MM.1S (cell line): ENCODE results near the gene CELF4.

ENCODE experiments used
- DNase-seq: peaks from one replicate; pipeline ENCODE4 v3.0.0-alpha.2; 2015
- H2AFZ ChIP-seq: fragments of 300-600 bp; sonication (generic); 2 replicates; pipeline ENCODE4 v1.6.0; 2016; ENCODE audit warnings: antibody characterized with exemption, low read length
- H3F3A ChIP-seq: fragments of 300-600 bp; sonication (generic); 2 replicates; pipeline ENCODE4 v1.6.1; 2016; ENCODE audit warnings: mild to moderate bottlenecking, antibody characterized with exemption, low read length, moderate library complexity, mixed read lengths; ENCODE audit not compliant: insufficient read depth
- H3K27ac ChIP-seq: fragments of 300-600 bp; sonication (generic); 2 replicates; pipeline ENCODE4 v1.5.1; 2016; ENCODE audit warnings: mild to moderate bottlenecking, low read length
- H3K27me3 ChIP-seq: fragments of 300-600 bp; sonication (generic); replicated peaks from 2 replicates; pipeline ENCODE4 v1.6.0; 2016; ENCODE audit warnings: low read length; ENCODE audit not compliant: insufficient read depth
- H3K36me3 ChIP-seq: fragments of 300-600 bp; sonication (generic); replicated peaks from 2 replicates; pipeline ENCODE4 v1.6.1; 2016; ENCODE audit warnings: mild to moderate bottlenecking, low read length, mixed read lengths; ENCODE audit not compliant: insufficient read depth
- H3K4me1 ChIP-seq: fragments of 300-600 bp; sonication (generic); 2 replicates; pipeline ENCODE4 v1.6.1; 2016; ENCODE audit warnings: low read length, mixed read lengths
- H3K4me2 ChIP-seq: fragments of 300-600 bp; sonication (generic); 2 replicates; pipeline ENCODE4 v1.6.0; 2016; ENCODE audit warnings: low read depth, low read length
- H3K4me3 ChIP-seq: fragments of 300-600 bp; sonication (generic); 2 replicates; pipeline ENCODE4 v1.5.1; 2016; ENCODE audit warnings: low read length, mixed read lengths
- H3K79me2 ChIP-seq: fragments of 300-600 bp; sonication (generic); 2 replicates; pipeline ENCODE4 v1.6.1; 2016; ENCODE audit warnings: mixed run types, low read length, mixed read lengths
- H3K9ac ChIP-seq: fragments of 300-600 bp; sonication (generic); 2 replicates; pipeline ENCODE4 v1.6.1; 2016; ENCODE audit warnings: low read length, mixed read lengths
- H3K9me2 ChIP-seq: fragments of 300-600 bp; sonication (generic); replicated peaks from 2 replicates; pipeline ENCODE4 v1.6.1; 2016; ENCODE audit warnings: mild to moderate bottlenecking, low read length, mixed read lengths; ENCODE audit not compliant: insufficient read depth
- H3K9me3 ChIP-seq: fragments of 300-600 bp; sonication (generic); replicated peaks from 2 replicates; pipeline ENCODE4 v1.6.1; 2016; ENCODE audit warnings: mild to moderate bottlenecking, low read length, mixed read lengths; ENCODE audit not compliant: insufficient read depth
- H4K20me1 ChIP-seq: fragments of 300-600 bp; sonication (generic); 2 replicates; pipeline ENCODE4 v1.6.1; 2016; ENCODE audit warnings: mild to moderate bottlenecking, low read length, moderate library complexity, mixed read lengths; ENCODE audit not compliant: insufficient read depth
- CTCF ChIP-seq: fragments of 300-600 bp; sonication (generic); IDR thresholded peaks from 2 replicates; pipeline ENCODE4 v1.5.1; 2016; ENCODE audit warnings: antibody characterized with exemption, low read length, mixed read lengths
- EZH2 ChIP-seq: fragments of 300-600 bp; sonication (generic); optimal IDR thresholded peaks from 2 replicates; pipeline ENCODE3; 2017; ENCODE audit warnings: low read depth, mild to moderate bottlenecking, antibody characterized with exemption, low read length, mixed read lengths
- EZH2phosphoT487 ChIP-seq: fragments of 300-600 bp; sonication (generic); IDR thresholded peaks from 2 replicates; pipeline ENCODE4 v1.6.1; 2018; ENCODE audit warnings: antibody characterized with exemption, low read length

Gene CELF4

DNA sequence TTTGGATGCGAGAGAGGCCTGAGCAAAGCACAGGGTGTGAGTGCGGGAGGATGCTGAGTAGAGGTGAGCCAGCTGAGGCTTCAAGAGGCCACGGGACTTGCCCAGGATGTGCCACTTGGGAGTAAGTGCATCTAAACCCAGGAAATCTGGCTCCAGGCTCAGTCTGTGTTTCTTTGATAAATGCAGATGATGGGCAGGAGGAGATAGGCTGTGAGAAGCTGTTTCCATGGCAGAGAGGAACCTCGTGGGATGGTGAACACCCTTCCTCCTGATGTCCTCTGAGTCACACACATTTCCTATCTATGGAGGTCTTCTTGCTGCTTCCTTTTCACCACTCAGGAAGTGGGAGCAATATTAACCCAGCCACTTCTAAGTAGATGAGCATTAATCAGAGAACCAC lies 38.4 kb upstream of the CELF4 start:
- TF ChIP-seq EZH2phosphoT487: no peak
- TF ChIP-seq CTCF: no peak
- no peak for TF ChIP-seq EZH2

DNA sequence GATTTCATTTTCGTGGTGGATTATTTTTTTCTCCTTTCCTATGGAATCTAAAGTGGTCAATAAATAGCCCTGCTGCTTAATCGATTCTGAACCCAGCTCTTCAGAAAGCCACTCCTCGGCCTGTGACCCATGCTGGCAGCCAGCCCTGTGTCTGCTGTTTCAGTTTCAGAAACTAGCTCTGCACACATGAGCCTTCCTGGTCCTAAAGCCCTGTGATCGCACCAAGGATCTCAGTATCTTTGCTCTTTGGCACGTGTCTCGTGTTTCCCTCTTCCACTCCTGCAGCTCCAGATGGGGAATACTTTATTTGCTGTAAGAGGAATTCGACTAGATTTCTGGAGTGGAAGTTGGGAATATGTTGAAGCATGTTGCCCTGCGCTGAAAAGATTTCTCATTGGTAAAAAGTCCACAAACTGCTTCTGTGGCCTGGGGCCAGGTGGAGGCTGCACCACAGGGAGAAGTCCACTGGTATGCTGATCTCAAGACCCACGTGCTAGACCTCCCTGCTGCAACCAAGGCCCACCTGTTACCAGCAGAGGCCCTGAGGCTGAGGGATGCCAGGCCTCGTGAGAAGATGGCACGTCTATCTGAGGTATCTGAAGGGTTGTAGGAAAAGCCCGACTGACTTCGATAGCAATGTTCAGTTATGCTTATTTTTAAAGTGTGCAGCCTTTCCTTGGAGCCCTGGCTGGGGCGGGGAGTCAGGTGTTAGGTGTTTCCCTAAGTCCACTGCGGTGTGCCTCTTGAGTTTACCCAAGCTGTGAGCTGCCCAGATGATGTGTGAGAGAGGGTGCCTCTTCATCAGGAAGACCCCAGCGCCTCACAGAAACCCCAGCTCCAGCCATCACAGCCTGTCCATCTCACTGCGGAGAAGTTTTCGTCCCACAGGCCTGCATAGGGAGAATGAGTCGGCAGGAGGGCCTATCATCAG lies 33.6 kb upstream of the CELF4 start:
- no peaks in the 10 kb centered on the region for H3K79me2 ChIP-seq
- H3K4me1 ChIP-seq: peaks cover 6% of the 10 kb centered on the region; the same call in 1 of the 2 replicates
- peak overlapping the region; percentile 73 for H2AFZ ChIP-seq
- H3K27ac ChIP-seq: no peak overlapping the region
- no peaks in the 10 kb centered on the region for H3K27me3 ChIP-seq
- no peaks in the 10 kb centered on the region for H3K9me2 ChIP-seq
- H3K4me2 ChIP-seq: peak overlapping the region; percentile 41; the same call in 1 of the 2 replicates
- DNase-seq: peak; percentile 68
- H3K4me3 ChIP-seq: no peak overlapping the region
- H3K9ac ChIP-seq: no peak overlapping the region; the same call in 1 of the 2 replicates
- no peaks in the 10 kb centered on the region for H4K20me1 ChIP-seq
- H3K36me3 ChIP-seq: no peaks in the 10 kb centered on the region
- no peaks in the 10 kb centered on the region for H3K9me3 ChIP-seq
- TF ChIP-seq EZH2phosphoT487: no peak
- TF ChIP-seq EZH2: no peak
- TF ChIP-seq CTCF: no peak
- H3F3A ChIP-seq: no peaks in the 10 kb centered on the region

More for the DNA sequence above, 38.4 kb upstream of the CELF4 start:
- H3K36me3 ChIP-seq: no peaks in the 10 kb centered on the region
- H3K27ac ChIP-seq: no peak overlapping the region
- no peaks in the 10 kb centered on the region for H3K9me2 ChIP-seq
- no peak overlapping the region for H2AFZ ChIP-seq
- H3K4me2 ChIP-seq: no peak overlapping the region
- H4K20me1 ChIP-seq: no peaks in the 10 kb centered on the region
- H3K4me1 ChIP-seq: peaks cover 6% of the 10 kb centered on the region; the same call in 1 of the 2 replicates
- no peaks in the 10 kb centered on the region for H3K79me2 ChIP-seq
- no peak overlapping the region for H3K4me3 ChIP-seq
- no peak overlapping the region for H3K9ac ChIP-seq
- no peaks in the 10 kb centered on the region for H3K27me3 ChIP-seq
- no peak for DNase-seq
- H3F3A ChIP-seq: no peaks in the 10 kb centered on the region
- H3K9me3 ChIP-seq: no peaks in the 10 kb centered on the region

GRCh38 chr18:37598396-37598795 lies 32.8 kb upstream of the CELF4 start:
- H3K4me3 ChIP-seq: no peak overlapping the region
- H3K4me2 ChIP-seq: no peak overlapping the region
- H3K9me2 ChIP-seq: no peaks in the 10 kb centered on the region
- no peak for DNase-seq
- H3F3A ChIP-seq: no peaks in the 10 kb centered on the region
- no peaks in the 10 kb centered on the region for H4K20me1 ChIP-seq
- H3K79me2 ChIP-seq: no peaks in the 10 kb centered on the region
- H3K9me3 ChIP-seq: no peaks in the 10 kb centered on the region
- TF ChIP-seq EZH2phosphoT487: no peak
- TF ChIP-seq EZH2: no peak
- TF ChIP-seq CTCF: no peak
- H3K4me1 ChIP-seq: peaks cover 6% of the 10 kb centered on the region; the same call in 1 of the 2 replicates
- no peaks in the 10 kb centered on the region for H3K36me3 ChIP-seq
- no peak overlapping the region for H3K9ac ChIP-seq
- H3K27ac ChIP-seq: no peak overlapping the region
- no peaks in the 10 kb centered on the region for H3K27me3 ChIP-seq
- no peak overlapping the region for H2AFZ ChIP-seq
